Ecto neural progenitor cell (in vitro differentiated cells): Measurements from ENCODE around the gene THSD7B.
"Not testable (repeated sequence)": the region's sequence is repeated elsewhere in the genome, so short reads cannot be mapped to it uniquely, and the experiment has no call there.

Experiments used
- DNase-seq: peaks from one replicate; pipeline ENCODE4 v3.0.0-alpha.2; 2018; ENCODE audit warnings: low spot score

Gene THSD7B

GRCh38 chr2:136932700-136933099 lies 167.4 kb downstream of the THSD7B start:
- peak; percentile 56 for DNase-seq

DNA sequence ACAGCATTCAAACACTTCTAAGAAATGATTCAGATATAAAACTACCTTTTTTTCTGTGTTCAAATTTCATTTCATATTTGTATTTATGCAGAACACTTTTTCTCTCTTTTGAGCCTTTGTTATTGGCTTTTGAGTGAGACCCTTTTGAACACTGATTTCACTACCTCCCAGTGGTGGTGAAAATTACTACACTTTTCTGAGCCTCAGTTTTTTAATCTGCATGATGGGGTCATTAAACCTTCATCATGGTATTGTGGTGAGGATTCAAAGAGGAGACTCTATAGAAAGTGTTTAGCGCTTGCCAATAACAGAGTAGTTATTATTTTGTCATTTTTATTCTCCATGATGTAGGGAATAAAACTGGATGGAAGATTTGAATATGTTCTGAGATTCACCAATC lies 169.8 kb downstream of the THSD7B start:
- no peak for DNase-seq

DNA sequence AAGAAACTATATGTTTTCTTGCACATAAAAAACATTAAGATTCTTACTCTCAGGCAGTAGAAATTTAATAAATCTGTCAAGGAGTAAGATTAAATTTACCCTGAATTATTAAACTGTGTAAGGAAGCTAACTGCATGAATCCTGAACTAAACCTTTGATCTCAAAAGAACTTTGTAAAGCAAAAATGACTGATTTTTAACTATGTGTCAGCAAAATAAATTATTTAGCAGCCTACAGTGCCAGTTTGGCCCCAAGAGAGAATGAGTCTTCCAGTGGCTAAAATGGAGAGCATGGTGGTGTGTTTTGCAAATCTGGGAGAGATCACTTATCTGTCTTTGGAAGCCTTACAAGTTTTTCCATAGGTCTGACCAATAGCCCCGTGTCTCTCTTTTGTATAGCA lies 190.7 kb downstream of the THSD7B start:
- no peak for DNase-seq

DNA sequence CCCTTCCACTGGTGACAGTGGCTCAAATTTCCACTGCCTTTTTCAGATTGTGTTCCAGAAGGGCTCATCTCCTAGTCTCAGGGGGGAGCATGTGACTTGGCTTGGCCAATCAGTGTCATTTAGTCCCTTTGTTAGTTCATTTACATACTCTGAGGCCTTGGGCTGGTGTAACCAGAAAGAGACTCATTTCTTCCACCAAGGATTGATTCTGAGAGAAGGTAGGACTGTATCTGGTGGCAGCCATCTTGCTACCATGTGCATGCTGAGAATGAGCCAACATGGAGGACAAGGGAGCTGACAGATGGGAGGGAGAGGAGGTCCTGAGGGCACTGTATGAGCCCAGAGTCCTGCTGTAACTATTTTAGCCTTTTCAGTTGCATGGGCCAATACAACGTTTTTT lies 191.7 kb downstream of the THSD7B start:
- DNase-seq: no peak

DNA sequence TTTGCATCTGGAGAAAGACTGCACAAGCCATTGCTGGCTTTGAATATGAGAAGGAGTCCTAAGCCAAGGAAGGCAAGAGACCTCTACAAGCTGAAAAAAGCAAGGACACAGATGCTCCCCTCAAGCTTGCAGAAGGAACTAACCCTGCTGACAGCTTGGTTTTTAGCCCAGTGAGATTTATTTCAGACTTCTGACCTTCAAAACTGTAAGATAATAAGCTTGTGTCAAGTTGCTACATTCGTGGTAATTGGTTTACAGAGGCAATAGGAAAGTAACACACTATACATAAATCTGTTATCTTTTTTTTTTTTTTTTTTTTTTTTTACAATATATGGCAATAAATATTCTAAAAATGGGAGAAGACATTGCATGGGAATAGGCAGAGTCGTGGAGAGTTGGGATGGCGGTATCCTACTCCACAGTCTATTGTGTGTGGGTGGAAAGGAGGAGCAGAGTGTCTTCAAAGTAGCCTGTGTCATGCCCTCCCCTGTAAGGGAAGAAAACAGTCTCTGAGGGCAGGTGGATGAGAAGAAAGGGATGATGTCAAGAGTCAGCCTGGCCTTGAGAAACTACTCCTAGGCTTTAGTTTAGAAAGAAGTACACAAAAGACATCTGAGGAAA lies 196.9 kb downstream of the THSD7B start:
- no peak for DNase-seq

DNA sequence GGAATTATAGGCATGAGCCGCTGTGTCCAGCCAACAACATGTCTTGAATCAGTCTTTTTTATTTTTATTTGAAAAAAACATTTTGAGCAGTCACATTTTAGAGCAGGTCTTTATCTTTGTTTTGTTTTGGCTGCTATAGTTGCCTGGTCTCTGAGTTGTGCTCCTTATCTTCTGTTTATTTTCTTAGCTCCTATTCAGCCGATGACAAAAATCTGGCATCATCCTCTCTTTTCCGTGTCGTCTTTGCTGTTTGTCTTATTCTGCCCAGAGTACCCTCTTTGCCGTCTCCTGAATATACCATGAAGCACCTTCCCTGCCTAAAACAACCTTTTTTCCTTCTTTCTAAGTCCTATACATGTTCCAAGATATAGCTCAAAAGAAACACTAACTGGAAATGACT lies 201.1 kb downstream of the THSD7B start:
- no peak for DNase-seq

GRCh38 chr2:136980303-136980702 lies 215.0 kb downstream of the THSD7B start:
- DNase-seq: no peak

- DNase-seq: not testable (repeated sequence)
Observed at GRCh38 chr2:136981689-136982088, 216.3 kb downstream of the THSD7B start.

GRCh38 chr2:136985044-136985443 lies 219.7 kb downstream of the THSD7B start:
- DNase-seq: no peak

- DNase-seq: no peak
Observed at GRCh38 chr2:136986605-136987221, 221.4 kb downstream of the THSD7B start.

DNA sequence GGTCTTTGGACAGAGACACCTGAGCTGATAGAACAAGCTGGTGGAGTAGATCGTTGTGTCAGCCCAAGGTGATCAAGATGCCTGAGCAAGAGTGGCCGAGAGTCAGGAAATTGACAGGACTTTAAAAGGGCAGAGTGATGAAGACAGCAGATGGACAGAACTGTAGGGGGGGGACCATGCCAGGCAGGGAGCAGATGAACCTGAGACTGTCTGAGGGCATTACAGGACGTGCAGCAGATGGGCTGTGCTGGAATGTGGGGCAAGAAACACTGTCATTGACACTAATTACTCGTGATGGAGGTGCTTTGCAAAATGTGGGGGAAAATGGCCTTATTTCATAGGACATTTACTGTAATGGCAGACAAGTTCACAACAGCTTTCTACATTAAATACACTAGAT lies 225.0 kb downstream of the THSD7B start:
- no peak for DNase-seq

DNA sequence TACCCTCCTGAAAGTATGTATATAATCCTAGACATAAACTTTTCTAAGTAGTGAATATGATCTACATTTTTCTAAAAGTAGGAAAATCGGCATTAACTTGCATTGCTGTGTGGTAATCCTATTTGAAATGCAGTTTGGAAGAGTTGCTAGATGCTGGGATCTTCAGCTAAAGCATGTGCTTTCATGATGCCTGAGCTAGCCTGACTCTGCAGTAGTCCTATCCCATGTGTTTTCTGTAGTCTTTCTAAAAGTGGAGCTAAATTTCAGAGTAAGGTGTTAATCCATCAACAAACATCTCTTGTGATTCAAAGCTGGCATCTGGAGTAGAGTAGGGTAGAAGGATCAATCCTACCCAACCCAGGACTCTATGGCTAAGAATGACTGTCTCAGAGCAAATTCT lies 229.4 kb downstream of the THSD7B start:
- DNase-seq: no peak

DNA sequence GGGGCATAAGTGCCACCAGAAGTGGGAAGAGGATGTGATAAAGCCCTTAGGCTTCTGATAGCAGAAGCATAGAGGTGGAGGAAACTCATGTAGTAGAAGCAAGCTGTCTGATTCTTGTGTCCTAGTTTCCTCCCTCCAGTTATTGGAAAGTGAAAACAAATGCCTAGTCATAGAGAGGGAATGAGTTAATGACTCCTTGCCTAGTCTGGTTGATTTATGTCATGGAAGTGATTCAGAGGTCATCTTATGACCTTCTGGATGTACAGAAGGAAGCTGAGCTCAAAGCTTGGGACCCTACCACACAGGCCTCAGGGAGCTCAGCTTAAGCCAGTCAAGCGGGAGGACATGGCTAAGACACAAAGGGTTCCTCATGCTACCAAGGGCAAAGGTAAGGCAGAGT lies 232.2 kb downstream of the THSD7B start:
- DNase-seq: no peak

- no peak for DNase-seq
Observed at GRCh38 chr2:137000811-137001210, 235.5 kb downstream of the THSD7B start.

DNA sequence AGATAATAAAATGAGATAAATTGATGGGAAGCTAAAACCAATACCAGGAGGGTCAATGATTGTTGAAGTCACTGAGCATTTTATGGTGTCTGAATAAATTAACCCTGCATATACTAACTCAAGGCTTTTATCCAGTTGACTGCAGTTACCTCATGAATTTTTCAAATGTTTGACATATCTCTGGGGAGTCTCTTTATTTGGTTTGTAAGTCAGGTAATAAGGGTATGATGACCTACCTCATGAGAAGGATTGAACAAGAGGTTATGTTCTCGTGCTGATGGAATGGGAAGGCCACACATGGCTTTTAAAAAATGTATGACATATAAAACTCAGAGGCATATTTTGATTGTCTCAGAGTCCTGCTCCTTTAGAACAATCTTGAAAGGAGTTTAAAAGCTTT lies 237.6 kb downstream of the THSD7B start:
- DNase-seq: no peak

DNA sequence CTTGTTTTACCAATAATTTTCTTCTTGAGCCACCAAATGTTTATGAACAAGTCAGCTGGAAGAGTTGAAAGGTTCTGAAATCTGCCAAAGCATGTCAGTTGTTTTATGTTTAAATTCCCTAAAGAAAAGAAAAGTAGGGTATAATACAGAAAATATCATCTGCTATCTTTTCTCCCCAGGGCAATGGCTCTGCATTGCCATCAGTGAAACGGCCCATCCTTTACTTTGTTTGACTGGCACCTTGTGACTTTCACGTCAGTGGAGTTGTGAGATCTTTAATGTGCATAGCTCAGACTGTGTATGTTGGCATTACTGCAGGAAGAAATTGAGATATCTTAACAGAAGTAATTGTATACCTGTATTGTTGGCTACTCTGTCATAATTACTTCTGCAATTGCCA lies 239.9 kb downstream of the THSD7B start:
- DNase-seq: no peak

DNA sequence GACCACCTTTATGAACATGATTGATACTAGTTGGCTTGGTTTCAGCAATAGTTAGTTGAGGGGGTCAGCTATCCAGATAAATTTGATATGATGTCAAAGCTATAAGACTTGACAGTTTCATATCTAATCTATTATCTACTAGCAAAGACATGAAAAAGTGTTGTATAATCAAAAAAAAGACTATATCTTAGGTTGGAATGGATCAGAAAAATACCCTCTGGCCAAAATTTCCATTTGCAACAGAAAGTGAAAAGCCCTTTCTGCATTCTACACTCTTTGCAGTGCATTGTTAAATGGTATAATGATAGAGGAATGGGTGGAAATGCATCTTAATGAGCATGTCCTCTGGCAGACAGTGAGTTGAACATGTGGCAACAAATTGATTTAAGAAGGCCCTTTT lies 242.6 kb downstream of the THSD7B start:
- no peak for DNase-seq

DNA sequence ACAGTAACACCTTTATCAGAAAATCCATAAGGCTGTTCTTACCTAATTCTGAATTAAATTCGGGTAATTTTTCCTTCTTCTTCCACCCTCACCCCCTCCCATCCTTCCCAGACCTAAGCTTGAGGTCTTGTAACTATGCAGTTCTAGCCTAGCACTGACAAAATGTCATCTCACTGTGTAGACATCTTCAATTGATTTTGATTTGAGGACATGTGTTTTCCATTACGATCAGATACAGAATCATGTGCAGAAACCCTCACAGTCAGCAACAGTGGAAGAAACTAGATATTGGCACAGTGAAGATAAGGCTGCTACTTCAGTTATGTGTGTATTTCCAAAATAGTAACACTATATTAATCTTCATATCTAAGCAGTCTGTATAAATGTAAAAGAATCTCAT lies 244.6 kb downstream of the THSD7B start:
- DNase-seq: no peak

DNA sequence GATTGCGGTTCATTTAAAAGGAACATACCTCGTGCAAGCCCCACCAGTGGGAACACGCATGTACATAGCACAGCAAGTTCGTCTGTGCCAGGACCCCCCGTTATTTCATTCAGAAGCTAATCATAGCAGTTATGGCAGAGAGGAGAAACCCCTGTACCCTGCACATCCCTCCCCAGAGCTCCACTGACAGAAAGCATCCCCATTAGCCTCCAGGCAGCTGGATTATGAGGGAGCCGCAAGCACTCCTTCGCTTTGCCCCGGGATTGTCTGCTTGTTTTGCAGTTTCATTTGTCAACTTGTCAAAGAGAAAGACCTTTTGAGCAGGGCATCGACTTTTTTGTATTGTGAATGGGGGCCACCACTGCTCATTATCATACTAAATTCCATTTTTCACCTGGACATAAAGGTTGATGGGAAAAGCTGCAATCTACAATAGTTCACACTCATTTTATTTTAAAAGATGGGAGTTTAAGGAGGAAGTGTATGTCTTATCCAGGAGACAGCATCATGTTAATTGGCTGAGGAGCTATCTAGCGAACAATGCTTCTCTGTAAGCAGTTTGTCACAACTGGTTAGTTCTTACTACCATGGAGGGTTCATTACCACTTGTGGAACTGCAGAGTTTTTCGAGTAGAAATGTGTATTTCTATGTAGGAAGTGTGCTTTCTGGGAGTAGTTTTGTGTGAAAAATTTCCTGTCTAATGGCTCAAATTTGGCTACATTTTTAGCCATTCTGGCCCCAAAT lies 255.3 kb downstream of the THSD7B start:
- no peak for DNase-seq

DNA sequence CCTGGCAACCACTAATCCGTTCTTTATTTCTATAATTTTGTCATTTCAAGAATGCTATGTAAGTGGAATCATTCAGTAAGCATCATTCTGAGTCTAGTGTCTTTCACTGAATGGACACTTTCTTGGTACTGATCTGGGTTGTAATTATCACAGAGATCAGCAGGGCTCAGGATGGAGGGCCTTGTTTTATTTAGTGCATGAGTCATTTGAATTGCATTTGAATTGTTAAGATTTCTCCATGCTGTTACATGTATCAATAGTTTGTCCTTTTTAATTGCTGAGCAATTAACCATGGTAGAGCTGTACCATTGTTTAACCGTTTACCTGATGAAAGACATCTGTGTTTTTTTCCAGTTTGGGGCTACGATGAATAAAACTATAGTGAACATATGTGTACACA lies 256.4 kb downstream of the THSD7B start:
- DNase-seq: no peak

GRCh38 chr2:137023205-137023604 lies 257.9 kb downstream of the THSD7B start:
- no peak for DNase-seq

DNA sequence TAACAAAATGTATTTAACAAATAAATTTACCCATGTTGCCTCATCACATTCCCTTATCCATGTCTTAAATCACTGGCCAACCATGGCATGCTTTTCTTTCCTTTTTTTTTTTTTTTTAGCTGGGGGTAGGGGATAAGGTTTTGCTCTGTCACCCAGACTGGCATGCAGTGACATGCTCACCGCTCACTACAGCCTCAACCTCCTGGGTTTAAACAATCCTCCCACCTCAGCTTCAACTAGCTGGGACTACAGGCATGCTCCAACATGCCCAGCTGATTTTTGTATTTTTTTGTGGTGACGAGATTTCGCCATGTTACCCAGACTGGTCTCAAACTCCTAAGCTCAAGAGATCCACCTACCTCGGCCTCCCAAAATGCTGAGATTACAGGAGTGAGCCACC lies 266.4 kb downstream of the THSD7B start:
- no peak for DNase-seq

DNA sequence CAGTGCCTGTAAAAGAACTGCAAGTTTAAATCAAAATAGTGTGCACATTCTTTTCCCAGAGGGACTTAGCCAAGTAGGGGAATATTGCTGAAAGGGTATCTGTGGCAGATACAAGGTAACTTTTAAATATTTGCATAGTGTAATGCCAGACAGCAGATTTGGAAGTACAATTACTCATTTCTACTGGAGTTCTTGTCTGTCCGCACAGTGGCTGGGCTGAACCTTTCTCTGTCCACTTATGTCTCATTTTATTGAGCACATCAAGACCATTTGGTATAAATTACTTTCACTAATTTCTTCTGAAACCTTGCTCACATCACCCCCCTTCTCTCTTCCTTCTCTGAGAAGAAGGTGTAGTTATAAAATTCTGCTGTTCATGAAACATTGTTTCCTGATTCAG lies 271.3 kb downstream of the THSD7B start:
- no peak for DNase-seq
